WTC11 (cell line): ENCODE results near the gene MST1R.

Source experiments
- EMX1 ChIP-seq: fragments of 250-450 bp; sonication (Bioruptor Pico); IDR thresholded peaks from 2 replicates; pipeline ENCODE4 v1.8.0; 2021; ENCODE audit warnings: mild to moderate bottlenecking
- ESRRA ChIP-seq: sonication (generic); formaldehyde crosslinking; IDR thresholded peaks from 2 replicates; pipeline ENCODE4 v1.8.1; 2022; ENCODE audit warnings: mild to moderate bottlenecking, missing genetic modification reagents, borderline replicate concordance
- FOXJ3 ChIP-seq: sonication (generic); formaldehyde crosslinking; IDR thresholded peaks from 2 replicates; pipeline ENCODE4 v1.9.0; 2021; ENCODE audit warnings: missing genetic modification reagents, mild to moderate bottlenecking, borderline replicate concordance
- SMAD3 ChIP-seq: sonication (generic); formaldehyde crosslinking; IDR thresholded peaks from 2 replicates; pipeline ENCODE4 v1.8.0; 2022; ENCODE audit warnings: missing genetic modification reagents, mild to moderate bottlenecking, borderline replicate concordance
- SMAD4 ChIP-seq: sonication (generic); formaldehyde crosslinking; IDR thresholded peaks from 2 replicates; pipeline ENCODE4 v1.8.0; 2022; ENCODE audit warnings: mild to moderate bottlenecking, missing genetic modification reagents
- TEAD4 ChIP-seq: sonication (generic); formaldehyde crosslinking; IDR thresholded peaks from 2 replicates; pipeline ENCODE4 v1.8.0; 2022; ENCODE audit warnings: mild to moderate bottlenecking, missing genetic modification reagents
- TF ChIP-seq, protein P1 (sequence below): fragments of 200-600 bp; IDR thresholded peaks from 2 replicates; pipeline ENCODE4 v1.8.0; 2022; ENCODE audit warnings: antibody characterized with exemption
- TF ChIP-seq, protein P2 (sequence below): sonication (generic); formaldehyde crosslinking; IDR thresholded peaks from 2 replicates; pipeline ENCODE4 v1.8.0; 2022; ENCODE audit warnings: mild to moderate bottlenecking, missing genetic modification reagents
- TF ChIP-seq, protein P3 (sequence below): sonication (generic); formaldehyde crosslinking; IDR thresholded peaks from 2 replicates; pipeline ENCODE4 v1.8.1; 2023; ENCODE audit warnings: mild to moderate bottlenecking, missing genetic modification reagents, moderate library complexity
- TF ChIP-seq, protein P4 (sequence below): sonication (generic); formaldehyde crosslinking; conservative IDR thresholded peaks from 2 replicates; pipeline ENCODE4 v1.8.1; 2023; ENCODE audit warnings: mild to moderate bottlenecking, low read depth, missing genetic modification reagents, moderate library complexity
- TF ChIP-seq, protein P5 (sequence below): sonication (generic); formaldehyde crosslinking; IDR thresholded peaks from 2 replicates; pipeline ENCODE4 v1.8.1; 2023; ENCODE audit warnings: mild to moderate bottlenecking, missing genetic modification reagents
- TF ChIP-seq, protein P6 (sequence below): sonication (generic); formaldehyde crosslinking; IDR thresholded peaks from 2 replicates; pipeline ENCODE4 v1.8.0; 2023; ENCODE audit warnings: missing genetic modification reagents, mild to moderate bottlenecking, borderline replicate concordance
- TF ChIP-seq, protein P7 (sequence below): sonication (generic); formaldehyde crosslinking; IDR thresholded peaks from 2 replicates; pipeline ENCODE4 v1.8.0; 2022; ENCODE audit warnings: mild to moderate bottlenecking, missing genetic modification reagents

DNA sequence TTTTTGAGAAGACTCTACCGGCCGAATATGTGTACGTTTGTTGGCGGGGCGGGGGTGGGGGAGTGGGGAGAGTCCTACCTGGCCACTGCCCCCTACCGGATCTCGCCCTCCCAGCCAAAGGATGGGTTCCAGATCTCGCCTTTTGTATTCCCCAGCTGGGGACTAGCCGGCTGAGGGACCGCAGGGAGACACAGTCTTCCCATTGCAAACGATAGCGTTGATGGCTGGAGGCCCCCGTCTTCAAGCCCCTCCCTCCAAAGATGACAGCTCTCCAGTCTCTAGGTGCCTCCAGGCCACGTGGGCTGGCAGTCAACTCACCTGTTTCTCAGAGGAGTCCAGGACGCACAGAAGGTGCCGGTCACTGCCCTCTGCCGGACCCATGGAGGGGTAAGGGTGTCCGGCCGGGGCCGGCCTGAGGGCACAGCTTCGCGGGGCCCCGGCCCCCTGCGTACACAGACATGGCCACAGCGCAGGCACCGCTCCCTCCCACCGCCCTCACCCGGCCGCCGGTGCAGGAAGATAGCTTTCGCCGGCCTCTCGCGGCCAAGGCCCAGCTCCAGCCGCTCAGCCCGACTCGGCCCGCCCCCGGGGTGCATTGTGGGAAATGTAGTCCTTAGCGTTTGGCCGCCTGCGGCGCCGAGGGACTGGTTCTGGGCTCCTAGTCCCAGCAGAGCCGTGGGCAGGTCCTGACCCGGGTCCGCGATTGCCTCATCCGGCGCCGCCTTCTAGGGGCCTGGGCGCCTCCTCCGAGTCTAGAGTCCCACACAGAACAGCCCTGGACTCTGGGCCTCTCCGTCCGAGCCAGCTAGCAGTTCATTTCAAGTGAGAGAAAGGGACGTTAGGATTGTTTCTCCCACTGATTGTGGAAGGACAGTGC lies 25.9 kb upstream of the MST1R start, which contains the start of gene MON1A:
- TF ChIP-seq TEAD4 (CRISPR knock-in tag) (no peak), EMX1 (CRISPR knock-in tag) (0 out of 2 replicates have a peak, but pooled peaks have one; percentile 36), ESRRA (CRISPR knock-in tag) (0 out of 2 replicates have a peak, but pooled peaks have one; percentile 21), SMAD4 (CRISPR knock-in tag) (0 out of 2 replicates have a peak, but pooled peaks have one; percentile 54), SMAD3 (CRISPR knock-in tag) (no peak), FOXJ3 (CRISPR knock-in tag) (no peak)
- TF ChIP-seq, protein P1, sequence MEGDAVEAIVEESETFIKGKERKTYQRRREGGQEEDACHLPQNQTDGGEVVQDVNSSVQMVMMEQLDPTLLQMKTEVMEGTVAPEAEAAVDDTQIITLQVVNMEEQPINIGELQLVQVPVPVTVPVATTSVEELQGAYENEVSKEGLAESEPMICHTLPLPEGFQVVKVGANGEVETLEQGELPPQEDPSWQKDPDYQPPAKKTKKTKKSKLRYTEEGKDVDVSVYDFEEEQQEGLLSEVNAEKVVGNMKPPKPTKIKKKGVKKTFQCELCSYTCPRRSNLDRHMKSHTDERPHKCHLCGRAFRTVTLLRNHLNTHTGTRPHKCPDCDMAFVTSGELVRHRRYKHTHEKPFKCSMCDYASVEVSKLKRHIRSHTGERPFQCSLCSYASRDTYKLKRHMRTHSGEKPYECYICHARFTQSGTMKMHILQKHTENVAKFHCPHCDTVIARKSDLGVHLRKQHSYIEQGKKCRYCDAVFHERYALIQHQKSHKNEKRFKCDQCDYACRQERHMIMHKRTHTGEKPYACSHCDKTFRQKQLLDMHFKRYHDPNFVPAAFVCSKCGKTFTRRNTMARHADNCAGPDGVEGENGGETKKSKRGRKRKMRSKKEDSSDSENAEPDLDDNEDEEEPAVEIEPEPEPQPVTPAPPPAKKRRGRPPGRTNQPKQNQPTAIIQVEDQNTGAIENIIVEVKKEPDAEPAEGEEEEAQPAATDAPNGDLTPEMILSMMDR = no peak
- TF ChIP-seq, protein P2, sequence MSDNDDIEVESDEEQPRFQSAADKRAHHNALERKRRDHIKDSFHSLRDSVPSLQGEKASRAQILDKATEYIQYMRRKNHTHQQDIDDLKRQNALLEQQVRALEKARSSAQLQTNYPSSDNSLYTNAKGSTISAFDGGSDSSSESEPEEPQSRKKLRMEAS (CRISPR knock-in tag) = peak; percentile 91
- TF ChIP-seq, protein P3, sequence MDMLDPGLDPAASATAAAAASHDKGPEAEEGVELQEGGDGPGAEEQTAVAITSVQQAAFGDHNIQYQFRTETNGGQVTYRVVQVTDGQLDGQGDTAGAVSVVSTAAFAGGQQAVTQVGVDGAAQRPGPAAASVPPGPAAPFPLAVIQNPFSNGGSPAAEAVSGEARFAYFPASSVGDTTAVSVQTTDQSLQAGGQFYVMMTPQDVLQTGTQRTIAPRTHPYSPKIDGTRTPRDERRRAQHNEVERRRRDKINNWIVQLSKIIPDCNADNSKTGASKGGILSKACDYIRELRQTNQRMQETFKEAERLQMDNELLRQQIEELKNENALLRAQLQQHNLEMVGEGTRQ (CRISPR knock-in tag) = peak; percentile 86
- TF ChIP-seq, protein P4, sequence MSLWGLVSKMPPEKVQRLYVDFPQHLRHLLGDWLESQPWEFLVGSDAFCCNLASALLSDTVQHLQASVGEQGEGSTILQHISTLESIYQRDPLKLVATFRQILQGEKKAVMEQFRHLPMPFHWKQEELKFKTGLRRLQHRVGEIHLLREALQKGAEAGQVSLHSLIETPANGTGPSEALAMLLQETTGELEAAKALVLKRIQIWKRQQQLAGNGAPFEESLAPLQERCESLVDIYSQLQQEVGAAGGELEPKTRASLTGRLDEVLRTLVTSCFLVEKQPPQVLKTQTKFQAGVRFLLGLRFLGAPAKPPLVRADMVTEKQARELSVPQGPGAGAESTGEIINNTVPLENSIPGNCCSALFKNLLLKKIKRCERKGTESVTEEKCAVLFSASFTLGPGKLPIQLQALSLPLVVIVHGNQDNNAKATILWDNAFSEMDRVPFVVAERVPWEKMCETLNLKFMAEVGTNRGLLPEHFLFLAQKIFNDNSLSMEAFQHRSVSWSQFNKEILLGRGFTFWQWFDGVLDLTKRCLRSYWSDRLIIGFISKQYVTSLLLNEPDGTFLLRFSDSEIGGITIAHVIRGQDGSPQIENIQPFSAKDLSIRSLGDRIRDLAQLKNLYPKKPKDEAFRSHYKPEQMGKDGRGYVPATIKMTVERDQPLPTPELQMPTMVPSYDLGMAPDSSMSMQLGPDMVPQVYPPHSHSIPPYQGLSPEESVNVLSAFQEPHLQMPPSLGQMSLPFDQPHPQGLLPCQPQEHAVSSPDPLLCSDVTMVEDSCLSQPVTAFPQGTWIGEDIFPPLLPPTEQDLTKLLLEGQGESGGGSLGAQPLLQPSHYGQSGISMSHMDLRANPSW (CRISPR knock-in tag) = no peak
- TF ChIP-seq, protein P5, sequence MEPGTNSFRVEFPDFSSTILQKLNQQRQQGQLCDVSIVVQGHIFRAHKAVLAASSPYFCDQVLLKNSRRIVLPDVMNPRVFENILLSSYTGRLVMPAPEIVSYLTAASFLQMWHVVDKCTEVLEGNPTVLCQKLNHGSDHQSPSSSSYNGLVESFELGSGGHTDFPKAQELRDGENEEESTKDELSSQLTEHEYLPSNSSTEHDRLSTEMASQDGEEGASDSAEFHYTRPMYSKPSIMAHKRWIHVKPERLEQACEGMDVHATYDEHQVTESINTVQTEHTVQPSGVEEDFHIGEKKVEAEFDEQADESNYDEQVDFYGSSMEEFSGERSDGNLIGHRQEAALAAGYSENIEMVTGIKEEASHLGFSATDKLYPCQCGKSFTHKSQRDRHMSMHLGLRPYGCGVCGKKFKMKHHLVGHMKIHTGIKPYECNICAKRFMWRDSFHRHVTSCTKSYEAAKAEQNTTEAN (CRISPR knock-in tag) = 0 out of 2 replicates have a peak, but pooled peaks have one; percentile 57
- TF ChIP-seq, protein P6, sequence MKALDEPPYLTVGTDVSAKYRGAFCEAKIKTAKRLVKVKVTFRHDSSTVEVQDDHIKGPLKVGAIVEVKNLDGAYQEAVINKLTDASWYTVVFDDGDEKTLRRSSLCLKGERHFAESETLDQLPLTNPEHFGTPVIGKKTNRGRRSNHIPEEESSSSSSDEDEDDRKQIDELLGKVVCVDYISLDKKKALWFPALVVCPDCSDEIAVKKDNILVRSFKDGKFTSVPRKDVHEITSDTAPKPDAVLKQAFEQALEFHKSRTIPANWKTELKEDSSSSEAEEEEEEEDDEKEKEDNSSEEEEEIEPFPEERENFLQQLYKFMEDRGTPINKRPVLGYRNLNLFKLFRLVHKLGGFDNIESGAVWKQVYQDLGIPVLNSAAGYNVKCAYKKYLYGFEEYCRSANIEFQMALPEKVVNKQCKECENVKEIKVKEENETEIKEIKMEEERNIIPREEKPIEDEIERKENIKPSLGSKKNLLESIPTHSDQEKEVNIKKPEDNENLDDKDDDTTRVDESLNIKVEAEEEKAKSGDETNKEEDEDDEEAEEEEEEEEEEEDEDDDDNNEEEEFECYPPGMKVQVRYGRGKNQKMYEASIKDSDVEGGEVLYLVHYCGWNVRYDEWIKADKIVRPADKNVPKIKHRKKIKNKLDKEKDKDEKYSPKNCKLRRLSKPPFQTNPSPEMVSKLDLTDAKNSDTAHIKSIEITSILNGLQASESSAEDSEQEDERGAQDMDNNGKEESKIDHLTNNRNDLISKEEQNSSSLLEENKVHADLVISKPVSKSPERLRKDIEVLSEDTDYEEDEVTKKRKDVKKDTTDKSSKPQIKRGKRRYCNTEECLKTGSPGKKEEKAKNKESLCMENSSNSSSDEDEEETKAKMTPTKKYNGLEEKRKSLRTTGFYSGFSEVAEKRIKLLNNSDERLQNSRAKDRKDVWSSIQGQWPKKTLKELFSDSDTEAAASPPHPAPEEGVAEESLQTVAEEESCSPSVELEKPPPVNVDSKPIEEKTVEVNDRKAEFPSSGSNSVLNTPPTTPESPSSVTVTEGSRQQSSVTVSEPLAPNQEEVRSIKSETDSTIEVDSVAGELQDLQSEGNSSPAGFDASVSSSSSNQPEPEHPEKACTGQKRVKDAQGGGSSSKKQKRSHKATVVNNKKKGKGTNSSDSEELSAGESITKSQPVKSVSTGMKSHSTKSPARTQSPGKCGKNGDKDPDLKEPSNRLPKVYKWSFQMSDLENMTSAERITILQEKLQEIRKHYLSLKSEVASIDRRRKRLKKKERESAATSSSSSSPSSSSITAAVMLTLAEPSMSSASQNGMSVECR (CRISPR knock-in tag) = peak; percentile 86; the same call in 1 of the 2 replicates
- TF ChIP-seq, protein P7, sequence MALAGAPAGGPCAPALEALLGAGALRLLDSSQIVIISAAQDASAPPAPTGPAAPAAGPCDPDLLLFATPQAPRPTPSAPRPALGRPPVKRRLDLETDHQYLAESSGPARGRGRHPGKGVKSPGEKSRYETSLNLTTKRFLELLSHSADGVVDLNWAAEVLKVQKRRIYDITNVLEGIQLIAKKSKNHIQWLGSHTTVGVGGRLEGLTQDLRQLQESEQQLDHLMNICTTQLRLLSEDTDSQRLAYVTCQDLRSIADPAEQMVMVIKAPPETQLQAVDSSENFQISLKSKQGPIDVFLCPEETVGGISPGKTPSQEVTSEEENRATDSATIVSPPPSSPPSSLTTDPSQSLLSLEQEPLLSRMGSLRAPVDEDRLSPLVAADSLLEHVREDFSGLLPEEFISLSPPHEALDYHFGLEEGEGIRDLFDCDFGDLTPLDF (CRISPR knock-in tag) = no peak
